Spleen (tissue), 7 donors: ENCODE measurements around the gene GRK4.

Source experiments
- POLR2A ChIP-seq, 3 donors: fragments of 450-650 bp; IDR thresholded peaks; one replicate each; pipeline ENCODE4 v1.5.1; 2017; ENCODE audit warnings: antibody characterized with exemption in 3 of 3, mild to moderate bottlenecking in 1 of 3
- POLR2AphosphoS5 ChIP-seq, 3 donors: sonication (generic); formaldehyde crosslinking; IDR thresholded peaks; one replicate each; pipeline ENCODE4 v1.5.1; 2017; ENCODE audit warnings: antibody characterized with exemption in 3 of 3
- TF ChIP-seq, protein P1 (sequence below), 11 experiments: fragments of 200-600 bp in 7 of 11; fragments of 450-650 bp in 4 of 11; sonication (generic) in 4 of 11; IDR thresholded peaks in 8 of 11; conservative IDR thresholded peaks in 3 of 11; 1 replicate in 7 of 11; 2 replicates in 4 of 11; pipeline versions ENCODE4 v1.4.0 to v1.8.0; 2016 to 2021; ENCODE audit warnings: antibody characterized with exemption in 11 of 11, inconsistent platforms in 4 of 11, mild to moderate bottlenecking in 1 of 11
- donor health status: DM: no; HTN: no; CAD: no; lungs with moderate emphysema.
- donor health status: DM: no; HTN: no; CAD: no.
- donor health status: DM: no; HTN: no; CAD: no.

DNA sequence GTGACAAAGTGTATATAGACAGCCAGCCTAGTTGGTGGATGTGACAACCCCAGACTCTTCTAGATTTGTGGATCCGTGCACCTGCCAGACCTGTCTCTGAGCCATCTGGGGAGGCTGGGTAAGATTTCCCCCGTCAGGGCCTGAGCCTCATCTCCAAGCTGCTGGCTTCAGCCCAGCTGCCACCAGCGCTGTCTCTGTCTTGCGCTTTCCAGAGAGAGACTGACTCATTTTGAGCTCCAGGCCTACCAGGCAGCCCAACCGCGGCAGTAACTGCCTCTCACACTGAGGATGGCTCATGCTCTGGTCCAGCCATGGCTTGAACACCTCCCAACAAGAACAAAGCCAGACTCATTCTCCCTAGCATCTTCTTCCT, 26.6 kb upstream of the GRK4 start:
- TF ChIP-seq POLR2A (IDR thresholded peaks at IDR 0.05) (no peak), POLR2AphosphoS5 (IDR thresholded peaks at IDR 0.05) (no peak)
- TF ChIP-seq, protein P1, sequence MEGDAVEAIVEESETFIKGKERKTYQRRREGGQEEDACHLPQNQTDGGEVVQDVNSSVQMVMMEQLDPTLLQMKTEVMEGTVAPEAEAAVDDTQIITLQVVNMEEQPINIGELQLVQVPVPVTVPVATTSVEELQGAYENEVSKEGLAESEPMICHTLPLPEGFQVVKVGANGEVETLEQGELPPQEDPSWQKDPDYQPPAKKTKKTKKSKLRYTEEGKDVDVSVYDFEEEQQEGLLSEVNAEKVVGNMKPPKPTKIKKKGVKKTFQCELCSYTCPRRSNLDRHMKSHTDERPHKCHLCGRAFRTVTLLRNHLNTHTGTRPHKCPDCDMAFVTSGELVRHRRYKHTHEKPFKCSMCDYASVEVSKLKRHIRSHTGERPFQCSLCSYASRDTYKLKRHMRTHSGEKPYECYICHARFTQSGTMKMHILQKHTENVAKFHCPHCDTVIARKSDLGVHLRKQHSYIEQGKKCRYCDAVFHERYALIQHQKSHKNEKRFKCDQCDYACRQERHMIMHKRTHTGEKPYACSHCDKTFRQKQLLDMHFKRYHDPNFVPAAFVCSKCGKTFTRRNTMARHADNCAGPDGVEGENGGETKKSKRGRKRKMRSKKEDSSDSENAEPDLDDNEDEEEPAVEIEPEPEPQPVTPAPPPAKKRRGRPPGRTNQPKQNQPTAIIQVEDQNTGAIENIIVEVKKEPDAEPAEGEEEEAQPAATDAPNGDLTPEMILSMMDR (IDR thresholded peaks at IDR 0.05 in 8 of 11, conservative IDR thresholded peaks at IDR 0.05 in 3 of 11): no peak
